Keratinocyte (primary cell): ENCODE measurements around the gene NDNF. TPM values are rescaled to one million over a fixed set of nuclear protein-coding genes. Genes with fewer than 3 reads are reported as not detected.

ENCODE experiments used
- DNase-seq: peaks from one replicate; pipeline ENCODE4 v3.0.0-alpha.2; 2011; ENCODE audit warnings: low read depth, missing footprints, low spot score
- FAIRE-seq: peaks from 2 replicates; lab custom pipeline; 2011; peaks lifted over from hg19 to GRCh38; lab: Jason Lieb, UNC
- H2AFZ ChIP-seq: 2 replicates; pipeline ENCODE4 v1.6.0; 2012; ENCODE audit warnings: low read length, control low read depth, inconsistent platforms; ENCODE audit not compliant: control insufficient read depth
- H3K27ac ChIP-seq: 2 replicates; pipeline ENCODE4 v1.5.1; 2011; ENCODE audit warnings: low read length; ENCODE audit not compliant: control insufficient read depth, insufficient read depth
- H3K27me3 ChIP-seq: 3 replicates; pipeline ENCODE4 v1.6.0; 2011; ENCODE audit warnings: low read length; ENCODE audit not compliant: control insufficient read depth, insufficient read depth; ENCODE audit errors: extremely low read depth
- H3K36me3 ChIP-seq, 2 experiments: 2 replicates in 1 of 2; 3 replicates in 1 of 2; pipeline ENCODE4 v1.5.1; 2011; ENCODE audit warnings: low read length in 2 of 2, mild to moderate bottlenecking in 1 of 2; ENCODE audit not compliant: control insufficient read depth in 2 of 2, insufficient read depth in 2 of 2; ENCODE audit errors: extremely low read depth in 1 of 2
- H3K4me1 ChIP-seq: 3 replicates; pipeline ENCODE4 v1.5.1; 2011; ENCODE audit warnings: low read length; ENCODE audit not compliant: control insufficient read depth, insufficient read depth; ENCODE audit errors: extremely low read depth
- H3K4me2 ChIP-seq: 3 replicates; pipeline ENCODE4 v1.6.0; 2011; ENCODE audit warnings: low read depth, low read length; ENCODE audit not compliant: control insufficient read depth, insufficient read depth; ENCODE audit errors: extremely low read depth
- H3K4me3 ChIP-seq, 3 experiments: fragments of 200-600 bp in 1 of 3; sonication (generic) in 1 of 3; 2 replicates in 2 of 3; 3 replicates in 1 of 3; pipeline ENCODE4 v1.5.1; 2011 to 2016; ENCODE audit warnings: low read length in 3 of 3, mild to moderate bottlenecking in 3 of 3, control low read depth in 2 of 3, inconsistent platforms in 1 of 3, low read depth in 1 of 3, mixed read lengths in 1 of 3, mixed run types in 1 of 3, moderate library complexity in 1 of 3; ENCODE audit not compliant: control insufficient read depth in 2 of 3, insufficient read depth in 2 of 3; ENCODE audit errors: extremely low read depth in 1 of 3
- H3K79me2 ChIP-seq: 2 replicates; pipeline ENCODE4 v1.6.0; 2012; ENCODE audit warnings: low read length; ENCODE audit not compliant: control insufficient read depth, insufficient read depth
- H3K9ac ChIP-seq: 3 replicates; pipeline ENCODE4 v1.6.0; 2011; ENCODE audit warnings: low read length; ENCODE audit not compliant: control insufficient read depth, insufficient read depth; ENCODE audit errors: extremely low read depth
- H3K9me1 ChIP-seq: 3 replicates; pipeline ENCODE4 v1.6.0; 2011; ENCODE audit warnings: low read length; ENCODE audit not compliant: control insufficient read depth, insufficient read depth; ENCODE audit errors: extremely low read depth
- H3K9me3 ChIP-seq: 2 replicates; pipeline ENCODE4 v1.5.1; 2012; ENCODE audit warnings: low read depth, low read length; ENCODE audit not compliant: control insufficient read depth
- H4K20me1 ChIP-seq: 3 replicates; pipeline ENCODE4 v1.6.0; 2011; ENCODE audit warnings: low read length; ENCODE audit not compliant: control insufficient read depth, insufficient read depth; ENCODE audit errors: extremely low read depth
- CTCF ChIP-seq, 3 experiments: IDR thresholded peaks in 1 of 3; conservative IDR thresholded peaks in 1 of 3; optimal IDR thresholded peaks in 1 of 3; 2 replicates in 2 of 3; 3 replicates in 1 of 3; pipeline versions ENCODE3 to v1.5.1; 2011; ENCODE audit warnings: low read length in 3 of 3, mild to moderate bottlenecking in 3 of 3, moderate library complexity in 2 of 3, control low read depth in 1 of 3, inconsistent platforms in 1 of 3; ENCODE audit not compliant: insufficient read depth in 2 of 3; ENCODE audit errors: extremely low read depth in 1 of 3
- EZH2 ChIP-seq: IDR thresholded peaks from one replicate; pipeline ENCODE4 v1.6.1; 2012; ENCODE audit warnings: inconsistent platforms, mild to moderate bottlenecking, low read length, moderate library complexity
- dilution Hi-C: fragments of 300-500 bp; cut with MboI; formaldehyde crosslinking; loops from one replicate; pipeline ENCODE4 v1.7.0; 2020; ENCODE audit warnings: low sequenced_read_pairs; ENCODE audit not compliant: extremely low pct_ligation_motif_present
- polyA plus RNA-seq, 5 experiments: library from polyadenylated mRNA; depleted of rRNA in 3 of 5; stranded (reverse) in 3 of 5; stranded (forward) in 1 of 5; unstranded in 1 of 5; fragments of >200 nt; gene quantifications; 1 replicate in 1 of 5; 2 replicates in 3 of 5; 3 replicates in 1 of 5; pipeline versions ENCODE4 v1.2.1 to v1.2.3, GENCODE V29; 2011 to 2012; ENCODE audit warnings: missing spikeins in 2 of 5, low read depth in 1 of 5, low replicate concordance in 1 of 5

The NDNF gene
- polyA plus RNA-seq, 1 donor (not counting 4 experiments of a cell fraction or from before 2014, with no cell fraction given) = not detected

- H3K36me3 ChIP-seq = no peaks in the 10 kb centered on the region
- H3K4me1 ChIP-seq = no peaks in the 10 kb centered on the region
- H4K20me1 ChIP-seq = no peaks in the 10 kb centered on the region
- H3K4me2 ChIP-seq = no peak overlapping the region
- TF ChIP-seq EZH2 = no peak
- peak in 1 of 3 experiments; percentile 10 for TF ChIP-seq CTCF (optimal IDR thresholded peaks at IDR 0.05 in 1 of 3, IDR thresholded peaks at IDR 0.05 in 1 of 3, conservative IDR thresholded peaks at IDR 0.05 in 1 of 3; ENCODE audit: extremely low read depth in 1 of 3, insufficient read depth in 2 of 3, low read length in 3 of 3)
- H2AFZ ChIP-seq = no peak overlapping the region
- H3K27me3 ChIP-seq = no peaks in the 10 kb centered on the region
- H3K79me2 ChIP-seq = no peaks in the 10 kb centered on the region
- dilution Hi-C loops = no loop called here
- no peak for FAIRE-seq
- H3K9ac ChIP-seq = no peak overlapping the region
- no peak for DNase-seq
- no peak overlapping the region for H3K27ac ChIP-seq
- no peak overlapping the region for H3K4me3 ChIP-seq
- H3K9me3 ChIP-seq = no peaks in the 10 kb centered on the region
- H3K9me1 ChIP-seq = no peaks in the 10 kb centered on the region
Measured at GRCh38 chr4:121112530-121112929, 40.2 kb upstream of the NDNF start.

DNA sequence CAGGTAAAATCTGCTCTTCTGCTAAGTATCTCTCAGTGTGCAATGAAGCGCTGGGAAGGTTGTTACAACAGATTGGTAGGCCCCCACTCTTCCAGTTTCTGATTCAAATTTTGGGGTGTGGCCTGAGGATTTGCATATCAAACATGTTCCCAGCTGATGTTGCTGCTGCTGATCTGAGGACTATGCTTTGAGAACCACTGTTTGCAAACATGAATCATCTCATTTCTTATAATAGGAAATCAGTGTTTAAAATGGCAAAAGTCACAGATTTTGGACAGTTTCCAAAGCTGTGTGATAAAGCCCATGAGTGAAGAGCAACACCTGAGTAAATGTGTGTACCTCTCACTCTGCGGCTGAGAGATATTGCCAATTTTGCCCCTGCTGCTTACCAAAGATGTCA is 36.2 kb upstream of the NDNF start:
- TF ChIP-seq EZH2 (no peak), CTCF (optimal IDR thresholded peaks at IDR 0.05 in 1 of 3, IDR thresholded peaks at IDR 0.05 in 1 of 3, conservative IDR thresholded peaks at IDR 0.05 in 1 of 3; ENCODE audit: extremely low read depth in 1 of 3, insufficient read depth in 2 of 3, low read length in 3 of 3) (no peak)
- FAIRE-seq (no peak), DNase-seq (no peak)
- Histone ChIP-seq H3K9me1 (no peaks in the 10 kb centered on the region), H3K9ac (no peak overlapping the region), H3K4me3 (no peak overlapping the region), H3K27ac (no peak overlapping the region), H3K4me2 (no peak overlapping the region), H3K79me2 (no peaks in the 10 kb centered on the region), H3K36me3 (no peaks in the 10 kb centered on the region), H2AFZ (no peak overlapping the region), H4K20me1 (no peaks in the 10 kb centered on the region), H3K9me3 (no peaks in the 10 kb centered on the region), H3K27me3 (no peaks in the 10 kb centered on the region), H3K4me1 (no peaks in the 10 kb centered on the region)
- dilution Hi-C loops = no loop called here
